Peyer's patch (tissue), 4 donors: Measurements from ENCODE around the gene MRAP. TPM values are rescaled to one million over a fixed set of nuclear protein-coding genes. Genes with fewer than 3 reads are reported as not detected.

Source experiments
- DNase-seq, 3 donors: peaks; one replicate each; pipeline ENCODE4 v3.0.0-alpha.2; 2017 to 2019
- H3K27ac ChIP-seq, 4 donors: fragments of 200-600 bp; sonication (generic); one replicate each; pipeline ENCODE4 v1.5.1; 2016 to 2019
- H3K27me3 ChIP-seq, 2 donors: fragments of 200-600 bp; sonication (generic); one replicate each; pipeline ENCODE4 v1.5.1; 2019
- H3K36me3 ChIP-seq, 3 donors: fragments of 200-600 bp; sonication (generic); one replicate each; pipeline ENCODE4 v1.5.1; 2016 to 2019
- H3K4me1 ChIP-seq, 4 donors: fragments of 200-600 bp; sonication (generic); one replicate each; pipeline ENCODE4 v1.5.1; 2016 to 2019
- H3K4me3 ChIP-seq, 4 donors: fragments of 200-600 bp; sonication (generic); 1 replicate in 3 of 4; 2 replicates in 1 of 4; pipeline ENCODE4 v1.5.1; 2016 to 2019; ENCODE audit warnings: mild to moderate bottlenecking in 1 of 4
- H3K9me3 ChIP-seq, 4 donors: fragments of 200-600 bp; sonication (generic); one replicate each; pipeline ENCODE4 v1.5.1; 2016 to 2019; ENCODE audit warnings: mild to moderate bottlenecking in 1 of 4
- CTCF ChIP-seq, 6 experiments: fragments of 450-650 bp in 4 of 6; fragments of 200-600 bp in 2 of 6; sonication (generic) in 1 of 6; IDR thresholded peaks; one replicate each; pipeline ENCODE4 v1.5.1; 2017 to 2019; ENCODE audit warnings: antibody characterized with exemption in 6 of 6, mild to moderate bottlenecking in 3 of 6, moderate library complexity in 1 of 6
- POLR2A ChIP-seq, 2 donors: fragments of 450-650 bp; IDR thresholded peaks; one replicate each; pipeline ENCODE4 v1.5.1; 2017; ENCODE audit warnings: antibody characterized with exemption in 2 of 2, mild to moderate bottlenecking in 2 of 2, moderate library complexity in 2 of 2
- total RNA-seq, 4 donors: library from RNA; depleted of rRNA; stranded (reverse); fragments of >200 nt; gene quantifications; one replicate each; pipeline ENCODE4 v1.1.0, GENCODE V29; 2016

Gene MRAP
- total RNA-seq, 4 donors from 2014 or later, result not detected

DNA sequence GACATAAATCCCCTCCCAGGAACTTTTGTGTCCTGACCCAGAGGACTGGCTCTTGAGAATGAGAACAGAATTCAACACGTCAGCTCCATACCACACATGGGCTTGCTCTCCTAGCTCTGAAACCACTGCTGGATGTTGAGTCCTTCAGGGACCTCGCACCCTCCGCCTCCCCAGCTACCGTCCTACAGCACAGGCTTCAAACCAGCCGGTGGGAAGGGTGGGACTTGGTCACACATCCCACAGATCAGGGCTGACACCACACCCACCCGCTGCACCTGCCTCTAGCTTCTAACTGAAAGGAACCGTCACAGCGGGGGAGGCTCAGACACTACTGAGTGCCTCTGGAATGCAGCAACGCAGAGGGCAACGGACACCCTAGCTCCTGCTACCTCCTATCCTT lies 24.0 kb downstream of the MRAP start:
- no peak overlapping the region for H3K4me3 ChIP-seq
- H3K27ac ChIP-seq, result no peak overlapping the region
- H3K36me3 ChIP-seq, result peaks cover 0 to 82% (median 0%) of the 10 kb centered on the region in 3 donors
- H3K4me1 ChIP-seq, result no peaks in the 10 kb centered on the region
- no peak for DNase-seq
- H3K9me3 ChIP-seq, result no peaks in the 10 kb centered on the region
- no peak for TF ChIP-seq POLR2A (IDR thresholded peaks at IDR 0.05)
- TF ChIP-seq CTCF (IDR thresholded peaks at IDR 0.05), result no peak
- no peaks in the 10 kb centered on the region for H3K27me3 ChIP-seq

- Histone ChIP-seq H3K27me3 (no peaks in the 10 kb centered on the region), H3K36me3 (peaks cover 0 to 53% (median 0%) of the 10 kb centered on the region in 3 donors), H3K27ac (no peak overlapping the region)
Measured at GRCh38 chr21:32325706-32326105, 27.1 kb downstream of the MRAP start.

GRCh38 chr21:32328595-32328994 lies 29.9 kb downstream of the MRAP start:
- TF ChIP-seq CTCF (IDR thresholded peaks at IDR 0.05) (no peak), POLR2A (IDR thresholded peaks at IDR 0.05) (no peak)
- H3K4me1 ChIP-seq, result no peaks in the 10 kb centered on the region
- H3K4me3 ChIP-seq, result no peak overlapping the region
- no peaks in the 10 kb centered on the region for H3K9me3 ChIP-seq
- H3K27ac ChIP-seq, result peak overlapping the region in 2 of 4 donors; percentile 6 to 66
- no peak for DNase-seq
- H3K36me3 ChIP-seq, result peaks cover 0 to 45% (median 0%) of the 10 kb centered on the region in 3 donors
- H3K27me3 ChIP-seq, result no peaks in the 10 kb centered on the region

More at GRCh38 chr21:32325706-32326105, 27.1 kb downstream of the MRAP start:
- TF ChIP-seq CTCF (IDR thresholded peaks at IDR 0.05) (no peak), POLR2A (IDR thresholded peaks at IDR 0.05) (no peak)
- H3K4me3 ChIP-seq, result no peak overlapping the region
- H3K4me1 ChIP-seq, result no peaks in the 10 kb centered on the region
- H3K9me3 ChIP-seq, result no peaks in the 10 kb centered on the region
- DNase-seq, result no peak

- no peak for DNase-seq
- peaks cover 0 to 45% (median 0%) of the 10 kb centered on the region in 3 donors for H3K36me3 ChIP-seq
- no peaks in the 10 kb centered on the region for H3K27me3 ChIP-seq
- H3K4me1 ChIP-seq, result no peaks in the 10 kb centered on the region
- H3K4me3 ChIP-seq, result no peak overlapping the region
- no peaks in the 10 kb centered on the region for H3K9me3 ChIP-seq
- peak overlapping the region in 2 of 4 donors; percentile 6 to 66 for H3K27ac ChIP-seq
- TF ChIP-seq CTCF (IDR thresholded peaks at IDR 0.05), result no peak
- TF ChIP-seq POLR2A (IDR thresholded peaks at IDR 0.05), result no peak
Measured at GRCh38 chr21:32329331-32329730, 30.7 kb downstream of the MRAP start.

- Histone ChIP-seq H3K9me3 (no peaks in the 10 kb centered on the region), H3K27me3 (no peaks in the 10 kb centered on the region), H3K27ac (peak overlapping the region in 1 of 4 donors; percentile 66), H3K36me3 (peaks cover 0 to 45% (median 0%) of the 10 kb centered on the region in 3 donors), H3K4me1 (no peaks in the 10 kb centered on the region), H3K4me3 (no peak overlapping the region)
- no peak for DNase-seq
- TF ChIP-seq CTCF (IDR thresholded peaks at IDR 0.05) (no peak), POLR2A (IDR thresholded peaks at IDR 0.05) (no peak)
Measured at GRCh38 chr21:32329776-32330175, 31.1 kb downstream of the MRAP start.
